Lower leg skin (tissue), 4 donors: ENCODE data around the gene XPA. TPM values are rescaled to one million over a fixed set of nuclear protein-coding genes. Genes with fewer than 3 reads are reported as not detected.
A peak's percentile ranks its signal among the peaks of the same experiment; 100 is the strongest.
"Not testable (repeated sequence)": the region's sequence is repeated elsewhere in the genome, so short reads cannot be mapped to it uniquely, and the experiment has no call there.

Source experiments
- DNase-seq, 2 donors: peaks; one replicate each; pipeline ENCODE4 v3.0.0-alpha.2; 2019; ENCODE audit warnings: low spot score in 2 of 2
- H3K4me3 ChIP-seq: fragments of 200-600 bp; sonication (generic); 2 replicates; pipeline ENCODE4 v1.5.1; 2017; ENCODE audit warnings: mild to moderate bottlenecking, low read depth; ENCODE audit not compliant: poor library complexity, severe bottlenecking
- CTCF ChIP-seq, 3 donors: fragments of 450-650 bp; IDR thresholded peaks; one replicate each; pipeline ENCODE4 v1.5.1; 2016; ENCODE audit warnings: antibody characterized with exemption in 3 of 3, mild to moderate bottlenecking in 3 of 3, moderate library complexity in 2 of 3
- POLR2A ChIP-seq, 2 donors: fragments of 450-650 bp; IDR thresholded peaks; one replicate each; pipeline ENCODE4 v1.6.1; 2016 to 2017; ENCODE audit warnings: antibody characterized with exemption in 2 of 2, mild to moderate bottlenecking in 1 of 2, moderate library complexity in 1 of 2
- WGBS, 2 donors: methylation state at CpG; one replicate each; pipeline ENCODE4 v1.1.5; 2018; 5-methylcytosine and 5-hydroxymethylcytosine counted together
- intact Hi-C: fragments of 100-400 bp; cut with DNase I; formaldehyde crosslinking; loops from one replicate; pipeline ENCODE4 v1.15.0; 2023; ENCODE audit warnings: low total_unique reads
- total RNA-seq, 4 donors: library from RNA; depleted of rRNA; stranded (reverse); fragments of >200 nt; gene quantifications; one replicate each; pipeline ENCODE4 v1.1.0, GENCODE V29; 2016

Gene XPA
- 10 to 100 TPM in 3 of 4 donors, 1 to 10 TPM in 1; 9.7 to 16.5 (median 14.1) TPM for total RNA-seq

- DNase-seq, result peak; percentile 93 to 99
- TF ChIP-seq CTCF (IDR thresholded peaks at IDR 0.05) (no peak), POLR2A (IDR thresholded peaks at IDR 0.05) (peak in 1 of 2 donors; percentile 58)
- 0 to 1% methylated on average over 33 to 76 of the region's 82 CpGs for WGBS, 2 donors
- peak within 1 kb of the TSS; percentile 71 for H3K4me3 ChIP-seq
- intact Hi-C loops, result no loop called here
These were observed at the start of gene XPA for GRCh38 chr9:97696803-97697601. Gene XPA, minus strand, starts transcription at chr9:97697340. Its CDS starts 48 bp downstream, at chr9:97697292.

- intact Hi-C loops, result no loop called here
- no peak overlapping the region for H3K4me3 ChIP-seq
- no peak for TF ChIP-seq CTCF (IDR thresholded peaks at IDR 0.05)
- TF ChIP-seq POLR2A (IDR thresholded peaks at IDR 0.05), result no peak
- peak in 1 of 2 donors; percentile 56 for DNase-seq
- WGBS, 2 donors, result 38 to 57% methylated on average over 6 to 7 of the region's 7 CpGs
These were observed 47.9 kb upstream of the XPA start for GRCh38 chr9:97744710-97745708.

- H3K4me3 ChIP-seq, intact Hi-C loops: not testable (repeated sequence)
- peak in 1 of 2 donors; percentile 23 for DNase-seq
- 63 to 69% methylated on average over 7 of the region's 7 CpGs for WGBS, 2 donors
These were observed 46.9 kb upstream of the XPA start for GRCh38 chr9:97744025-97744424.

- WGBS, 2 donors, result 90 to 91% methylated on average over 10 of the region's 10 CpGs
- intact Hi-C loops, result no loop called here
- DNase-seq, result peak in 1 of 2 donors; percentile 21
- TF ChIP-seq POLR2A (IDR thresholded peaks at IDR 0.05), result no peak
- no peak for TF ChIP-seq CTCF (IDR thresholded peaks at IDR 0.05)
- no peak overlapping the region for H3K4me3 ChIP-seq
These were observed 45.4 kb upstream of the XPA start for GRCh38 chr9:97742545-97742944.

- TF ChIP-seq POLR2A (IDR thresholded peaks at IDR 0.05) (no peak), CTCF (IDR thresholded peaks at IDR 0.05) (no peak)
- H3K4me3 ChIP-seq, result no peak overlapping the region
- no peak for DNase-seq
- WGBS, 2 donors, result 78 to 92% methylated on average over 6 of the region's 6 CpGs
- intact Hi-C loops, result no loop called here
These were observed 44.8 kb upstream of the XPA start for GRCh38 chr9:97741947-97742346.
